Prostate gland (tissue), 2 donors: ENCODE results near the gene NPLOC4.

Experiments used
- POLR2AphosphoS5 ChIP-seq: sonication (generic); formaldehyde crosslinking; IDR thresholded peaks from one replicate; pipeline ENCODE4 v1.6.1; 2017; ENCODE audit warnings: antibody characterized with exemption
- TF ChIP-seq, protein P1 (sequence below), 4 experiments: fragments of 200-600 bp in 2 of 4; fragments of 450-650 bp in 2 of 4; sonication (generic) in 2 of 4; IDR thresholded peaks; 1 replicate in 3 of 4; 2 replicates in 1 of 4; pipeline ENCODE4 v1.5.1; 2016 to 2019; ENCODE audit warnings: antibody characterized with exemption in 4 of 4, mild to moderate bottlenecking in 2 of 4, moderate library complexity in 2 of 4

GRCh38 chr17:81522491-81523401 lies 114.2 kb downstream of the NPLOC4 start:
- no peak for TF ChIP-seq POLR2AphosphoS5
- TF ChIP-seq, protein P1, sequence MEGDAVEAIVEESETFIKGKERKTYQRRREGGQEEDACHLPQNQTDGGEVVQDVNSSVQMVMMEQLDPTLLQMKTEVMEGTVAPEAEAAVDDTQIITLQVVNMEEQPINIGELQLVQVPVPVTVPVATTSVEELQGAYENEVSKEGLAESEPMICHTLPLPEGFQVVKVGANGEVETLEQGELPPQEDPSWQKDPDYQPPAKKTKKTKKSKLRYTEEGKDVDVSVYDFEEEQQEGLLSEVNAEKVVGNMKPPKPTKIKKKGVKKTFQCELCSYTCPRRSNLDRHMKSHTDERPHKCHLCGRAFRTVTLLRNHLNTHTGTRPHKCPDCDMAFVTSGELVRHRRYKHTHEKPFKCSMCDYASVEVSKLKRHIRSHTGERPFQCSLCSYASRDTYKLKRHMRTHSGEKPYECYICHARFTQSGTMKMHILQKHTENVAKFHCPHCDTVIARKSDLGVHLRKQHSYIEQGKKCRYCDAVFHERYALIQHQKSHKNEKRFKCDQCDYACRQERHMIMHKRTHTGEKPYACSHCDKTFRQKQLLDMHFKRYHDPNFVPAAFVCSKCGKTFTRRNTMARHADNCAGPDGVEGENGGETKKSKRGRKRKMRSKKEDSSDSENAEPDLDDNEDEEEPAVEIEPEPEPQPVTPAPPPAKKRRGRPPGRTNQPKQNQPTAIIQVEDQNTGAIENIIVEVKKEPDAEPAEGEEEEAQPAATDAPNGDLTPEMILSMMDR (IDR thresholded peaks at IDR 0.05): no peak
